Nephron progenitor cell (in vitro differentiated cells): Measurements from ENCODE around the gene DDIAS.
A peak's percentile ranks its signal among the peaks of the same experiment; 100 is the strongest.
"Not testable (repeated sequence)": the region's sequence is repeated elsewhere in the genome, so short reads cannot be mapped to it uniquely, and the experiment has no call there.

ENCODE experiments used
- DNase-seq: peaks from one replicate; pipeline ENCODE4 v3.0.0; 2021
- H3K27ac Mint-ChIP-seq: 2 replicates; pipeline ENCODE4 v1.8.0; 2021; ENCODE audit warnings: mild to moderate bottlenecking, moderate library complexity, mixed read lengths
- H3K27me3 Mint-ChIP-seq: 2 replicates; pipeline ENCODE4 v1.8.0; 2021; ENCODE audit warnings: mild to moderate bottlenecking, low read depth, mixed read lengths; ENCODE audit not compliant: poor library complexity
- H3K36me3 Mint-ChIP-seq: 2 replicates; pipeline ENCODE4 v1.8.0; 2021; ENCODE audit warnings: low read depth, mixed read lengths
- H3K4me1 Mint-ChIP-seq: 2 replicates; pipeline ENCODE4 v1.8.0; 2021; ENCODE audit warnings: mixed read lengths
- H3K4me3 Mint-ChIP-seq: 2 replicates; pipeline ENCODE4 v1.8.0; 2021; ENCODE audit warnings: mild to moderate bottlenecking, moderate library complexity, mixed read lengths
- H3K9me3 Mint-ChIP-seq: 2 replicates; pipeline ENCODE4 v1.8.0; 2021; ENCODE audit warnings: mild to moderate bottlenecking, moderate library complexity, mixed read lengths
- TF ChIP-seq, protein P1 (sequence below): fragments of 200-600 bp; sonication (generic); IDR thresholded peaks from 2 replicates; pipeline ENCODE4 v1.5.0; 2021; ENCODE audit warnings: antibody characterized with exemption

DDIAS gene, protein sequence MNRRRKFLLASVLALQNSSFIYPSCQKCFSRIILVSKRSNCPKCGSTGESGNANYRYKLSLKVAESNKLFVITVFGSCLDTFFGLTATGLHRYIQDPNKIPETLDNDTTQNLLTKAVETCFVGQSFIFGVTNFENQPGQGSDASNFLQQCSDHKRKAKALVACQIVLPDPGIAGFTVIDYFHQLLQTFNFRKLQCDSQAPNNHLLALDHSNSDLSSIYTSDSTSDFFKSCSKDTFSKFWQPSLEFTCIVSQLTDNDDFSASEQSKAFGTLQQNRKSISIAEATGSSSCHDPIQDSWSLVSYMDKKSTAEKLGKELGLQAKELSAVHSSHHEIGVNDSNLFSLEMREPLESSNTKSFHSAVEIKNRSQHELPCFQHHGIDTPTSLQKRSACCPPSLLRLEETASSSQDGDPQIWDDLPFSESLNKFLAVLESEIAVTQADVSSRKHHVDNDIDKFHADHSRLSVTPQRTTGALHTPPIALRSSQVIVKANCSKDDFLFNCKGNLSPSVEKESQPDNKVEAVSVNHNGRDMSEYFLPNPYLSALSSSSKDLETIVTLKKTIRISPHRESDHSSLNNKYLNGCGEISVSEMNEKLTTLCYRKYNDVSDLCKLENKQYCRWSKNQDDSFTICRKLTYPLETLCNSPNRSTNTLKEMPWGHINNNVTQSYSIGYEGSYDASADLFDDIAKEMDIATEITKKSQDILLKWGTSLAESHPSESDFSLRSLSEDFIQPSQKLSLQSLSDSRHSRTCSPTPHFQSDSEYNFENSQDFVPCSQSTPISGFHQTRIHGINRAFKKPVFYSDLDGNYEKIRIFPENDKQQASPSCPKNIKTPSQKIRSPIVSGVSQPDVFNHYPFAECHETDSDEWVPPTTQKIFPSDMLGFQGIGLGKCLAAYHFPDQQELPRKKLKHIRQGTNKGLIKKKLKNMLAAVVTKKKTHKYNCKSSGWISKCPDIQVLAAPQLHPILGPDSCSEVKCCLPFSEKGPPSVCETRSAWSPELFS

DNA sequence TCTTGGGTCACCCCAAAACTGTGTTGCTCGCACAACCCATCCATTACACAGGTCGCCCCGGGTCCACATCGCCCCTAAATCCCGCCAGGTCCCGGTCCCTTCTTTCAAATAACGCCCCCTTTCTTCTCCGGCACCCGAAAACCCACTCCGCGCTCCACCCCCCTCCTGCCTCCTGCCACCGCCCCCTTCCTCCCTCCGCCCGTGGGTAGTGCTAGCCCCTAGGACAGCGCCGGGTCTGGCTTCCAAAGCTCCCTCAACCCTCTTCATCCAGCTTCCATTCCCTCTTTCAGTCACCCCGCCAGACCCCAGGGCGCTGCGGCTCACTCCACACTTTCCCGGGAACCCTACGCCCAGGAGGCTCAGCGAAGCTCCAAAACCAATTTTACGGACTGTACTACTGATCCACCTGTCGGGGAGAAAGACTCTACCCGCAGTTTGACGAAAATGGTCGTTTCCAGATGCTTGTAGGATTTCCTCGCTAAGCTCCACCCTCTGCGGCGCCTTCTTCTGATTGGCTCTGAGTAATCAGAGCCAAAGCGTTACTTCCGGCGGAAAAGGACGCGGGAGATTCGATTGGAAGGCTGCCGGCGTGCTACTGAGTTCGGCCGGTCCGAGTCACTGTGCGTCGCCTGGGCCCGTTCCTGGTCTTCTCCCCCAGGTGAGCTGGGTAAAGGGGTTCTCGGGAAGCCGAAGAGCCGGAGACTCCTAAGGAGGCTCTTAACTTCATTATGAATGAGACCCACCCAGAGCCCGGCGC, at the start of gene DDIAS:
Gene DDIAS (plus strand): TSS at position 572 of the 757 bp plus-strand sequence. CDS start 13,003 bp downstream, outside the sequence.
- Mint-ChIP-seq H3K4me1 (peaks cover 51% of the 10 kb centered on the region), H3K27ac (peak within 1 kb of the TSS; percentile 97), H3K27me3 (no peaks in the 10 kb centered on the region), H3K9me3 (no peaks in the 10 kb centered on the region), H3K36me3 (peaks cover 4% of the 10 kb centered on the region), H3K4me3 (peak within 1 kb of the TSS; percentile 97)
- TF ChIP-seq, protein P1, sequence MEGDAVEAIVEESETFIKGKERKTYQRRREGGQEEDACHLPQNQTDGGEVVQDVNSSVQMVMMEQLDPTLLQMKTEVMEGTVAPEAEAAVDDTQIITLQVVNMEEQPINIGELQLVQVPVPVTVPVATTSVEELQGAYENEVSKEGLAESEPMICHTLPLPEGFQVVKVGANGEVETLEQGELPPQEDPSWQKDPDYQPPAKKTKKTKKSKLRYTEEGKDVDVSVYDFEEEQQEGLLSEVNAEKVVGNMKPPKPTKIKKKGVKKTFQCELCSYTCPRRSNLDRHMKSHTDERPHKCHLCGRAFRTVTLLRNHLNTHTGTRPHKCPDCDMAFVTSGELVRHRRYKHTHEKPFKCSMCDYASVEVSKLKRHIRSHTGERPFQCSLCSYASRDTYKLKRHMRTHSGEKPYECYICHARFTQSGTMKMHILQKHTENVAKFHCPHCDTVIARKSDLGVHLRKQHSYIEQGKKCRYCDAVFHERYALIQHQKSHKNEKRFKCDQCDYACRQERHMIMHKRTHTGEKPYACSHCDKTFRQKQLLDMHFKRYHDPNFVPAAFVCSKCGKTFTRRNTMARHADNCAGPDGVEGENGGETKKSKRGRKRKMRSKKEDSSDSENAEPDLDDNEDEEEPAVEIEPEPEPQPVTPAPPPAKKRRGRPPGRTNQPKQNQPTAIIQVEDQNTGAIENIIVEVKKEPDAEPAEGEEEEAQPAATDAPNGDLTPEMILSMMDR = no peak
- DNase-seq = peak; percentile 92

DNA sequence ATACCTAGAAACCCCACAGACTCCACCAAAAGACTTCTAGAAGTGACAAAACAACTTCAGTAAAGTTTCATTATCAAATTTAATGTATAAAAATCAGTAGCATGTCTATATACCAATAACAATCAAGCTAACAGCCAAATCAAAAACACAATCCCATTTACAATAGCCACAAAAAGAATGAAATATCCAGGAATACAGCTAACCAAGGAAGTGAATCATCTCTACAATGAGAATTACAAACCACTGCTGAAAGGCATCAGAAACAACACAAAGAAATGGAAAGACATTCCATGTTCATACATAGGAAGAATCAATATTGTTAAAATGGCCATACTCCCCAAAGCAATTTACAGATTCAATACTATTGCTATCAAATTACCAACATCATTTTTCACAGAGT, 47.3 kb upstream of the DDIAS start:
- TF ChIP-seq, protein P1 = no peak
- peaks cover 25% of the 10 kb centered on the region for H3K9me3 Mint-ChIP-seq
- H3K4me1 Mint-ChIP-seq = no peaks in the 10 kb centered on the region
- no peak for DNase-seq
- H3K27me3 Mint-ChIP-seq = no peaks in the 10 kb centered on the region
- H3K4me3 Mint-ChIP-seq = no peak overlapping the region
- peaks cover 45% of the 10 kb centered on the region for H3K36me3 Mint-ChIP-seq
- no peak overlapping the region for H3K27ac Mint-ChIP-seq

DNA sequence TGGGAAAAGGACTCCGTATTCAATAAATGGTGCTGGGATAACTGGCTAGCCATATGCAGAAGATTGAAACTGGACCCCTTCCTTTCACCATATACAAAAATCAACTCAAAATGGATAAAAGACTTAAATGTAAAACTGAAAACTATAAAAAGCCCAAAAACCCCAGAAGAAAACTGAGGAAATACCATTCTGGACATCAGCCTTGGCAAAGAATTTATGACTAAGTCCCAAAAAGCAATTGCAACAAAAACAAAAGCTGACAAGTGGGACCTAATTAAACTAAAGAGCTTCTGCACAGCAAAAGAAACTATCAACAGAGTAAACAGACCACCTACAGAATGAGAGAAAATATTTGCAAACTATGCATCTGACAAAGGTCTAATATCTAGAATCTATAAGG, 46.6 kb upstream of the DDIAS start:
- DNase-seq, H3K4me3 Mint-ChIP-seq, H3K4me1 Mint-ChIP-seq, H3K27me3 Mint-ChIP-seq, H3K27ac Mint-ChIP-seq: not testable (repeated sequence)
- Mint-ChIP-seq H3K9me3 (peaks cover 25% of the 10 kb centered on the region), H3K36me3 (peaks cover 45% of the 10 kb centered on the region)

DNA sequence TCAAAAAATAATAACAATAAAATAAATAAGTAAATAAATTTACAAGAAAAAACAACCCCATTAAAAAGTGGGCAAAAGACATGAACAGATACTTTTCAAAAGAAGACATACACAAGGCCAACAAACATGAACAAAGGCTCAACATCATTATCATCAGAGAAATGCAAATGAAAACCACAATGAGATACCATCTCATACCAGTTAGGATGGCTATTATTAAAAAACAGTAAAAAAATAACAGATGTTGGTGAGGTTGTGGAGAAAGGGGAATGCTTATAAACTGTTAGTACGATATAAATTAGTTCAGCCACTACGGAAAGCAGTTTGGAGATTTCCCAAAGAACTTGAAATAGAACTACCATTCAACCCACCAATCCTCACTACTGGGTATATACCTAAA, 45.9 kb upstream of the DDIAS start:
- Mint-ChIP-seq H3K27ac (no peak overlapping the region), H3K4me1 (no peaks in the 10 kb centered on the region), H3K4me3 (no peak overlapping the region), H3K9me3 (peaks cover 25% of the 10 kb centered on the region), H3K36me3 (peaks cover 45% of the 10 kb centered on the region), H3K27me3 (no peaks in the 10 kb centered on the region)
- TF ChIP-seq, protein P1 = no peak
- no peak for DNase-seq

DNA sequence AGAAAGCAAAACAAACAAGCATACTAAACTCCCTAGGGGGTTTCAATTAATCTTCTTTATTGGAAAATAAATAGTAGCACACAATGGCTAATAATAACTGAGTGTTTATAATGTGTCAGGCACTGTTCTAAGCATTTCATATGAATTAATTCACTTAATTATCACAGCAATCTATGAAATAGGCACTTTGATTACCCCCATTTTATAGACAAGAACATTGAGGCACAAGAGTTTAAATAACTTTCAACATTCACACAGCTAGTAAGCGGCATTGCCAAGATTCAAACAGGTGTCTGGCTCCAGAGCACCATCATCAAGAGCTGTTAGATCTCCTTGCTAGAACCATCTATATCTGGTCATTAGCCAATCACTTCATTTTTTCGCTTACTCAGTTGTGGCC, 44.4 kb upstream of the DDIAS start:
- Mint-ChIP-seq H3K4me3 (no peak overlapping the region), H3K9me3 (peaks cover 25% of the 10 kb centered on the region), H3K36me3 (peaks cover 45% of the 10 kb centered on the region), H3K27me3 (no peaks in the 10 kb centered on the region), H3K4me1 (no peaks in the 10 kb centered on the region), H3K27ac (no peak overlapping the region)
- TF ChIP-seq, protein P1 = no peak
- DNase-seq = no peak
